ENCODE results near the gene CCDC6.

- TF ChIP-seq CTCF (IDR thresholded peaks at IDR 0.05; ENCODE audit: poor library complexity) (no peak), EZH2 (IDR thresholded peaks at IDR 0.05; ENCODE audit: borderline replicate concordance) (no peak)
Observed at GRCh38 chr10:59819683-59820082, 86.7 kb downstream of the CCDC6 start.
